ENCODE measurements around the gene NLGN3.

- TF ChIP-seq EZH2phosphoT487 (IDR thresholded peaks at IDR 0.05; ENCODE audit: insufficient read depth, low read depth) (no peak), EZH2 (IDR thresholded peaks at IDR 0.05; ENCODE audit: insufficient read depth, poor library complexity, severe bottlenecking) (no peak)
These were observed 32.7 kb upstream of the NLGN3 start for GRCh38 chrX:71111921-71112431.
